ENCODE measurements around the gene CCDC85C. TPM values are rescaled to one million over a fixed set of nuclear protein-coding genes. Genes with fewer than 3 reads are reported as not detected.

CCDC85C gene
- total RNA-seq, 1 experiment from 2014 or later = 33.2 TPM

GRCh38 chr14:99601361-99601831, 2.6 kb downstream of the CCDC85C start:
- peaks cover 18% of the 10 kb centered on the region; the same call in 1 of the 2 replicates for H3K27me3 ChIP-seq (ENCODE audit: insufficient read depth, low read length)
- H3K9me3 ChIP-seq (ENCODE audit: control insufficient read depth, low read depth, low read length) = no peaks in the 10 kb centered on the region
- no peaks in the 10 kb centered on the region for H4K20me1 ChIP-seq (ENCODE audit: control insufficient read depth, insufficient read depth, insufficient read length)
- no peak overlapping the region for H3K18ac ChIP-seq (ENCODE audit: insufficient read length, low read depth, low read length)
- no peak overlapping the region for H3K4ac ChIP-seq (ENCODE audit: low read depth, low read length)
- peaks cover 3% of the 10 kb centered on the region for H3K79me1 ChIP-seq (ENCODE audit: insufficient read depth, low read depth, low read length, poor library complexity, severe bottlenecking)
- H2BK15ac ChIP-seq (ENCODE audit: low read depth, low read length) = no peak overlapping the region
- Mint-ChIP-seq H3K27ac (no peak overlapping the region), H3K4me1 (peaks cover 35 to 59% of the 10 kb centered on the region in 2 experiments), H3K36me3 (ENCODE audit: insufficient read depth in 1 of 3, low read depth in 3 of 3) (peaks cover 0 to 3% (median 0%) of the 10 kb centered on the region in 3 experiments; a peak in 4 of 7 replicates), H3K4me3 (peak overlapping the region; percentile 68 to 86), H3K27me3 (ENCODE audit: low read depth) (peaks cover 29% of the 10 kb centered on the region), H3K9me3 (no peaks in the 10 kb centered on the region)
- H3K23me2 ChIP-seq (ENCODE audit: insufficient read length, low read depth, low read length, poor library complexity, severe bottlenecking) = peaks cover 18% of the 10 kb centered on the region
- H3K56ac ChIP-seq (ENCODE audit: insufficient read length, low read depth, low read length) = no peak overlapping the region
- H3K4me1 ChIP-seq (ENCODE audit: insufficient read depth, low read length) = no peaks in the 10 kb centered on the region; the same call in 1 of the 2 replicates
- DNase-seq = no peak
- H2BK20ac ChIP-seq (ENCODE audit: low read depth, low read length, poor library complexity, severe bottlenecking) = no peak overlapping the region
- no peak overlapping the region for H3K9ac ChIP-seq (ENCODE audit: extremely low read depth, insufficient read length, low read length)
- no peak overlapping the region for H4K91ac ChIP-seq (ENCODE audit: insufficient read length, low read depth, low read length)
- no peak overlapping the region for H2BK12ac ChIP-seq (ENCODE audit: insufficient read length, low read depth, low read length)
- no peak overlapping the region for H4K5ac ChIP-seq (ENCODE audit: insufficient read length, low read depth, low read length)
- no peak overlapping the region for H2BK120ac ChIP-seq (ENCODE audit: low read depth, low read length, poor library complexity, severe bottlenecking)
- no CpG with 5 or more reads among the region's 8 CpGs for WGBS (ENCODE audit: extremely low coverage, insufficient read length, low lambda C conversion rate)
- H3K23ac ChIP-seq (ENCODE audit: insufficient read length, low read depth, low read length) = no peak overlapping the region
- no peak overlapping the region for H3K27ac ChIP-seq (ENCODE audit: insufficient read length, low read depth, low read length)
- H3K4me2 ChIP-seq (ENCODE audit: insufficient read depth, insufficient read length, low read length) = peak overlapping the region; percentile 37
- H4K8ac ChIP-seq (replicated peaks; ENCODE audit: insufficient read length, low read depth, low read length) = no peak overlapping the region
- H2AFZ ChIP-seq (ENCODE audit: low read length) = no peak overlapping the region
- no peak for TF ChIP-seq CTCF (conservative IDR thresholded peaks at IDR 0.05)
- H2BK5ac ChIP-seq (ENCODE audit: insufficient read length, low read length) = no peak overlapping the region
- H3T11ph ChIP-seq (ENCODE audit: low read length) = no peak overlapping the region
- no peak overlapping the region for H2AK5ac ChIP-seq (ENCODE audit: insufficient read length, low read length)
- H3K79me2 ChIP-seq (ENCODE audit: insufficient read depth, low read length) = peaks cover 8% of the 10 kb centered on the region; the same call in 1 of the 2 replicates
- no peak overlapping the region for H3K14ac ChIP-seq (ENCODE audit: insufficient read depth, low read length)
